HG03442 (cell line): ENCODE measurements around the gene VWA3B.
"Not testable (repeated sequence)": the region's sequence is repeated elsewhere in the genome, so short reads cannot be mapped to it uniquely, and the experiment has no call there.

Experiments
- ATAC-seq: cut with Tn5 transposase; IDR thresholded peaks from one replicate; pipeline ENCODE4 v1.9.1; 2021; ENCODE audit warnings: mild to moderate bottlenecking, moderate library complexity; ENCODE audit not compliant: unreplicated experiment

Gene VWA3B

DNA sequence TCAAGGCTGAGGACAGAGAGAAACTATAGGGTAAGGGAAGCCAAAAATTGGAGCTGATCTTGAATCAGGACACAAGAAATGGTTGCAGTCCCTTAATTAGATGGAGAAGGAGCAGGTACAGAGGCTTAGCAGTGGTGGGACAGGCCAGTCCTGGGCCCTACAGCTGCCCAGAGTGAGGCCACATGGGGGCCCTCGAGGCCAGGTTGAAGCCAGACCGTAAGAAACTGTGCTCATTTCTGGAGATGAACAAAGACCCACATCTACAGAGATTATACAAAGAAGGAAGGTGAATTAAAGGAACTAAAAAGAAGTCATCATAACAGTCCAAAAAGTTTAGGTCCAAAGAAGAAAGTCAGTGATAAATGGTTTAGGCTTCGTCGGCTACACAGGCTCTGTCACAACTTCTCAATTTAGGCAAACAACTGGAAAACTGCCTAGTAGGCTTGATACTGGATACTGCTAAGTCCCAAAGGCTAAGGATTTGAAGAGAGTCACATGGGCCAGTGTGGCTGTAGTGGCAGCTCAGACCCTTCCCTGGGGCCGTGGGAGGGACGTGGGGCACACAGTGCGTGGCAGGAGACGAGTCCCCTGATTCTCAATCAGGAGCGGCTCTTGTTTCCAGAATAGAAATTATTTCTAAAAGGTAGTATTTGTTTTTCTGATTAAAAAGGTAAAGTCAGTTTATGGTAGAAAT, 208.9 kb downstream of the VWA3B start:
- ATAC-seq, result no peak

GRCh38 chr2:98296440-98296839, 209.5 kb downstream of the VWA3B start:
- ATAC-seq, result no peak

GRCh38 chr2:98297817-98298682, 211.1 kb downstream of the VWA3B start:
- ATAC-seq, result no peak

DNA sequence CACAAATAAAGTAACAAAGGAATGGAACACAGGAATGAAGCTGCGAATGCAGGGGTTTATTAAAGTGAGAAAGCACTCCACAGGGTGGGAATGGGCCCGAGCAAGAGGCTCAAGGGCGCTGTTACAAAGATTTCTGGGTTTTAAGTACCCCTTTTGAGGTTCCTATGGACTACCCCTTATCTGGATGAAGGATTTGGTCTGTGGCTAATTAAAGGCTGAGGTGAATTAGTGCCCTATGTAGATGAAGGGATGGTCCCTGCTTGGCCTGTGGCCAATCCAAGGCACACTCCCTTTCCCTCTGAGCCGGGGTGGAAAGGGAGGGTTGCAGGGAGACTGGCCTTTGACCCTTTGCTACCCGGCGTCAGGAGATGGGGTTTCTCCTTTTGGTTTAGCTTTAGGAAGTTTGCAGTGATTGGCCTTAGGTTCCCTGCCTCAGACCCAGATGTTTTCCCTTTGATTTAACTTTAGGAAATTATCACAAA, 211.8 kb downstream of the VWA3B start:
- ATAC-seq, result no peak

- no peak for ATAC-seq
Measured at GRCh38 chr2:98299211-98299905, 212.4 kb downstream of the VWA3B start.

- ATAC-seq, result no peak
Measured at GRCh38 chr2:98300141-98300874, 213.3 kb downstream of the VWA3B start.

DNA sequence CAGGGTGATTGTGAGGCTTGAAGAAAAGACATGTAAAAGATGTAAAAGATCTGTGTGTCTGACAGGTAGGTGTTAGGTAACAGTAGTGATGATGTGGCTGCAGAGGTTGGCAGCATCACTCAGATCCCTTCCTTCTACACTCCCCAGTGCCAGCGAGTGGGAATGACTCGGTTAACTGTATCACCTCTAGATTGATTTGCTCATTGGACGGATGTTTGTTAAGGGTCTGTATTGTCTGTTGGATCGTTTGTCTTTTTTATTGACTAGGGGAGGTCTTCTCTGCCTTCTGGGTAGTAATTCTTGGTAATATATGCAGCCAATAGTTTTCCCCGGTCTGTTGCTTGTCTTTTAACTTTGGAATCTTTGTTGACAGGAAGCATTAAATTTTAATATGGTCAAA, 214.5 kb downstream of the VWA3B start:
- ATAC-seq, result no peak

DNA sequence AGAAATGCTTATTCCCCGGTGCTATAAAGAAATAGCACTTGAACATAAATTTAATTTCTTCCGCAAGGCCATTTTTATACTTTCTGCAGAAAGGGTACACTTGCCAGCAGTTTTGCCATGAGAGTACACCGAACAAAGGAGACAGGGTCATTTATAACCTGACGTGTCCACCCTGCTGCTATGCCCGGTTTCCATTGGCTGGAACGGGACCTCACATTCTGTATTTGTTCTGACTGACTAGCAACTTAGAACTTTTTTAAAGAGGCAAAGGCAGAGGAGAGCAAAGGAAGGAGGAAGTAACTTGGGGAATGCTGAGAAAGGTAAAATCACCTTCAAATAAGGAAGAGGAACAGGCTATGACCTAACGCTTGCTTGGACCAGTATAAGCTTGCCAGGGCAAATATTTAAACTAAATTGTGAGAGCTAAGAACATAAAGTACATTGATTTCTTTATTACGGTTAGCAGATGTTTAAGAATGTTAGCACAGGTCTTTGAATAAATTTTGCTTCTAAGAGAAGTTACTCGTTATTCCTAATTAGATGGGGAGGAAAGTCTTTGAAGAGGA, 220.2 kb downstream of the VWA3B start:
- ATAC-seq, result not testable (repeated sequence)

DNA sequence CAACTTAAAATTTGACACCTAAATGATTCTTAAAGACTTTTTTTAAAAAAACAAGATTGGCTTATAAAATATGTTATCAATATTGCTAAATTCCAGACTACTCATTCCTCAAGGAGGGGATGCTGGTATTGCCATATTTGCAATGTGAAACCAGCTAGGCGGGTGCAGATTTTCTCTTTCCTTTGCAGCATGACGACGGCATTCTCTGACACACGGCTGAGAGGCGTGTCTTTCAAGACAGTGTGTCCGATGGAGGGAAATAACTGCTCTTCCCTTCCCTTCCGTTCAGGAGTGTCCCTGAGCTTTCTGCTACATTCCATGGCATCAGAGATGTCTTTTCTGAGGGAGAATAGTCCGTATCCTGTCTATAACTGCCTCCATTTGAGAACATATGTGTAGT, 221.1 kb downstream of the VWA3B start:
- ATAC-seq, result no peak

GRCh38 chr2:98308532-98308931, 221.6 kb downstream of the VWA3B start:
- ATAC-seq, result no peak

GRCh38 chr2:98309580-98309979, 222.6 kb downstream of the VWA3B start:
- no peak for ATAC-seq

GRCh38 chr2:98310010-98310409, 223.0 kb downstream of the VWA3B start:
- no peak for ATAC-seq

DNA sequence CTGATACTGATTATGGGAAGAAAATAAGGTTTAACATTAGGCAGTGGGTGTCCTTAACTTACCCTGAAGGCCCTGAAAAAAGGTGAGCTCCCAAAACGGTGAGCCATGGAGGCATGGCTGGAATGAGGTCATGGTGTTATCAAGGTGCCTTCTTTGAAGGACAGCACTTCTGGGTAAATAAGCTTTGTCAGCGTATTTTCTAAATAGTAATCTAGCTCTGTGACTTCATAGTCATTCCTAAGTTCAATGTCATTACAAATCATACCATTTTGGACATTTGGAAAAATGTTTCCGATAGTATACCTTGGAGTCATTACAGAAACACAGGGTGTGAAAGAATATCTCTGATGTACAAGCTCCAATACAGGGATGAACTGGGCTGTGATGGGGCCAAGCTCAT, 224.1 kb downstream of the VWA3B start:
- no peak for ATAC-seq

DNA sequence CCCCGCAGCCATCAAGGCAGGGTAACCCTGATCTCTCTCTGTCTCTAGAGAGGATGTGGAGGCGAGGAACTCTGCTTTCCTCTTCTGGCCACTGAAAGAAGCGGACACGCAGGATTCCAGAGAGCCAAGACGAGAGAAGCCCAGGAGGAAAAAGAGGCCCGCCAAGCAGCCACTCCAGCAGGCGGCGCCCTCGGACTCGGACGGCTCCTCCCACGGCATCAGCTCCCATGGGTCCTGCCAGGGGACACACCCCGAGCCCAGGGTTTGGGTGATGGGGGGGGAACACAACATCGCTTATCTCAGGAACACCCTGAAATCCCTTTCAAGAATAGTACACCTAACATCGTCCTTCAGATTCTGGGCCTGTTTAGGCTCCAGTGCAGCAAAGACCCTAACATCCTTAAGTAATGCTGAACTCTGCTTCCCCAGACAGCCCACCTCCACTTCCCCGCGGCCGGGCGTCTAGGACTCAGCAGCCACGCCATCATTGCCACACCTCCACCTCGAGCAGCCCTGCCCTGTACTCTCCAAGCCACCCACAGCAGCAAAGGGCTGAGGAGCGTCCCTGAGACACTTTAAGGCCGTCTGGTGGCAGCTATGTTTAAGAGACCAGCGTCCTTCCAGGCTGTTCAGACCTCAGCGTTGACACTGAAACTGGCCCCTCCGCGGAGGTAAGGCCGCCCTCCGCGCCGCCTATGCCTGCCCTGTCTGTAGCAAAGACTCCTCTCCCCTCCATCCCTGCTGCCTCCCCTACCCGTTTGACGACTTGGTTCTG, 225.0 kb downstream of the VWA3B start:
- ATAC-seq, result no peak

DNA sequence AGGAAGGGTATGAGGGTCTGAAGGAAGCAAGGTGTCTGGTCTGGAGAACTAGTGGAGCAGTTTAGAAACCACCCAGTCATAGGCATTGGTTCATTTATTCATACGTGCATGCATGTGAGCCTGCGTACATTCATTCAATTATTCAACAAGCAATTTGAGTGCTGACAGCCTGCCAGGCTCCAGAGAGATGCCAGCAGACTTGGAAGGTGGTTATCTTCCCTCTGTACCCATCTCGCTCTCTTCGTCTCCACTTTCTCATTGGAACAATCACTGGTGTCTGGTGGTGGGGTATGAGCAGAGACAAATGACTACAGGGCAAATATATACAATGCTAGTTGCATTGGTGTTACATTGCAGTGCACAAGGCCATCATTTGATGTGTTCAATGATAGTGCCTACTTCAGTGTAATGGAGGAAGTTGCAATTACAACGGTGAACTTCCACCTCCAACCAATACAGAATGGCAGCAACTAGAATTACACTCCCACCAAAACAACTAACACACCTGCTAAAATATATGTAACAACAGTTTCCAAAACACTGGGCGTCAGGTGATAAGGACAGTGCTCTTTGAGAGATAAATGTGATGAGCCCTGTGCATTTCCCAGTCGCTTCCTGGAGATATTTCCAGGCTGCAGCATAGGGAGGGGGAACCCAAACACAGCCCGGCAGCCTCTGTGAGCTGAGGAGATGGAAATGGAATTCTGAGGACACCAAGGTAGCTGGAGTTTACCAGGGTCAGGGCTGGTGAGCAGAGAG, 226.7 kb downstream of the VWA3B start:
- ATAC-seq, result no peak

GRCh38 chr2:98314251-98314650, 227.3 kb downstream of the VWA3B start:
- ATAC-seq, result no peak

GRCh38 chr2:98315957-98316356, 229.0 kb downstream of the VWA3B start:
- no peak for ATAC-seq

GRCh38 chr2:98317214-98317613, 230.2 kb downstream of the VWA3B start:
- no peak for ATAC-seq

- not testable (repeated sequence) for ATAC-seq
Measured at GRCh38 chr2:98320171-98320570, 233.2 kb downstream of the VWA3B start.
